ENCODE results near the gene ATP5PD.

- TF ChIP-seq CTCF (IDR thresholded peaks at IDR 0.05) (no peak), ZFX (IDR thresholded peaks at IDR 0.05; ENCODE audit: borderline replicate concordance) (no peak)
These were observed 50.9 kb downstream of the ATP5PD start for GRCh38 chr17:74995847-74996246.
